Spleen (tissue), 11 donors: ENCODE results near the gene PON1. TPM values are rescaled to one million over a fixed set of nuclear protein-coding genes. Genes with fewer than 3 reads are reported as not detected.

Experiments used
- DNase-seq: peaks from one replicate; pipeline ENCODE4 v3.0.0-alpha.2; 2020
- H3K27ac ChIP-seq, 8 donors: fragments of 200-600 bp; sonication (generic) in 7 of 8; 1 replicate in 4 of 8; 2 replicates in 4 of 8; pipeline versions ENCODE4 v1.5.0 to v1.8.0; 2016 to 2021; ENCODE audit warnings: inconsistent platforms in 4 of 8, mild to moderate bottlenecking in 4 of 8, moderate library complexity in 1 of 8
- H3K27me3 ChIP-seq, 7 donors: fragments of 200-600 bp; sonication (generic) in 6 of 7; replicated peaks in 1 of 7; 1 replicate in 4 of 7; 2 replicates in 3 of 7; pipeline versions ENCODE4 v1.5.0 to v1.8.0; 2016 to 2021; ENCODE audit warnings: inconsistent platforms in 3 of 7, mild to moderate bottlenecking in 1 of 7
- H3K36me3 ChIP-seq, 6 donors: fragments of 200-600 bp; sonication (generic) in 5 of 6; 1 replicate in 4 of 6; 2 replicates in 2 of 6; pipeline versions ENCODE4 v1.5.0 to v1.8.0; 2016 to 2021; ENCODE audit warnings: inconsistent platforms in 2 of 6
- H3K4me1 ChIP-seq, 6 donors: fragments of 200-600 bp; sonication (generic) in 5 of 6; 1 replicate in 3 of 6; 2 replicates in 3 of 6; pipeline versions ENCODE4 v1.5.0 to v1.8.0; 2016 to 2021; ENCODE audit warnings: inconsistent platforms in 3 of 6
- H3K4me3 ChIP-seq, 8 donors: fragments of 200-600 bp; sonication (generic) in 7 of 8; 1 replicate in 4 of 8; 2 replicates in 4 of 8; pipeline versions ENCODE4 v1.5.0 to v1.8.0; 2016 to 2021; ENCODE audit warnings: inconsistent platforms in 4 of 8, mild to moderate bottlenecking in 4 of 8, moderate library complexity in 2 of 8
- H3K9me3 ChIP-seq, 8 donors: fragments of 200-600 bp; sonication (generic) in 7 of 8; 1 replicate in 4 of 8; 2 replicates in 4 of 8; pipeline versions ENCODE4 v1.5.0 to v1.8.0; 2016 to 2021; ENCODE audit warnings: inconsistent platforms in 4 of 8
- CTCF ChIP-seq, 11 experiments: fragments of 200-600 bp in 7 of 11; fragments of 450-650 bp in 4 of 11; sonication (generic) in 4 of 11; IDR thresholded peaks in 8 of 11; conservative IDR thresholded peaks in 3 of 11; 1 replicate in 7 of 11; 2 replicates in 4 of 11; pipeline versions ENCODE4 v1.4.0 to v1.8.0; 2016 to 2021; ENCODE audit warnings: antibody characterized with exemption in 11 of 11, inconsistent platforms in 4 of 11, mild to moderate bottlenecking in 1 of 11
- POLR2A ChIP-seq, 3 donors: fragments of 450-650 bp; IDR thresholded peaks; one replicate each; pipeline ENCODE4 v1.5.1; 2017; ENCODE audit warnings: antibody characterized with exemption in 3 of 3, mild to moderate bottlenecking in 1 of 3
- POLR2AphosphoS5 ChIP-seq, 3 donors: sonication (generic); formaldehyde crosslinking; IDR thresholded peaks; one replicate each; pipeline ENCODE4 v1.5.1; 2017; ENCODE audit warnings: antibody characterized with exemption in 3 of 3
- WGBS, 5 donors: extraction: QIAGEN DNeasy Blood & Tissue Kit in 3 of 5; methylation state at CpG; one replicate each; pipeline versions ENCODE4 v1.1.5 to v1.1.7; 2013 to 2018; 5-methylcytosine and 5-hydroxymethylcytosine counted together
- intact Hi-C: fragments of 100-400 bp; cut with DNase I; formaldehyde crosslinking; loops from one replicate; pipeline ENCODE4 v1.15.0; 2023; ENCODE audit warnings: low total_unique reads
- polyA plus RNA-seq, 3 donors: library from polyadenylated mRNA; stranded (reverse); fragments of 200-250 nt; gene quantifications; one replicate each; pipeline ENCODE4 v1.2.1, GENCODE V29; 2013
- total RNA-seq, 7 donors: library from RNA; depleted of rRNA in 3 of 7; stranded (reverse); fragments of >200 nt in 3 of 7; fragmentation: NEBNext Ultra II Directional in 4 of 7; extraction: Animal tissue kit (Norgen Biotek cat#: 25700) in 4 of 7; gene quantifications; one replicate each; pipeline versions ENCODE4 v1.1.0 to v1.2.1, GENCODE V29; 2016 to 2021
- donor health status: healthy with polysubstance abuse.
- donor health status: DM: no; HTN: no; CAD: no; lungs with moderate emphysema.
- donor health status: DM: no; HTN: no; CAD: no.
- donor health status: Bipolar disorder and iron deficiency.
- donor health status: healthy.
- donor health status: DM: no; HTN: no; CAD: no.
- donor health status: DM: yes; HTN: yes; CAD: no.

PON1 gene
- total and polyA plus RNA-seq, 10 donors: 0.13 TPM; not detected in 9

GRCh38 chr7:95330961-95331337 is 6.6 kb upstream of the PON1 start:
- Histone ChIP-seq H3K36me3 (no peaks in the 10 kb centered on the region), H3K9me3 (no peaks in the 10 kb centered on the region), H3K27ac (peak overlapping the region in 4 of 8 donors; percentile 16 to 37 (median 22)), H3K4me1 (peaks cover 0 to 17% (median 4%) of the 10 kb centered on the region in 6 donors), H3K4me3 (peak overlapping the region in 7 of 8 donors; percentile 8 to 63 (median 15)), H3K27me3 (no peaks in the 10 kb centered on the region)
- intact Hi-C loops: no loop called here
- no peak for DNase-seq
- TF ChIP-seq POLR2AphosphoS5 (IDR thresholded peaks at IDR 0.05) (no peak), POLR2A (IDR thresholded peaks at IDR 0.05) (no peak), CTCF (IDR thresholded peaks at IDR 0.05 in 8 of 11, conservative IDR thresholded peaks at IDR 0.05 in 3 of 11) (no peak)
- 86 to 96% (median 91%) methylated on average over 1 of the region's 1 CpG for WGBS, 5 donors

GRCh38 chr7:95330204-95330960 is 6.0 kb upstream of the PON1 start:
- no peaks in the 10 kb centered on the region for H3K9me3 ChIP-seq
- no peak for DNase-seq
- peak overlapping the region in 7 of 8 donors; percentile 8 to 63 (median 15) for H3K4me3 ChIP-seq
- WGBS, 5 donors: 18 to 25% (median 22%) methylated on average over 4 of the region's 4 CpGs
- H3K27ac ChIP-seq: peak overlapping the region in 5 of 8 donors; percentile 15 to 37 (median 21)
- intact Hi-C loops: no loop called here
- peaks cover 0 to 2% (median 0%) of the 10 kb centered on the region in 7 donors for H3K27me3 ChIP-seq
- no peak for TF ChIP-seq CTCF (IDR thresholded peaks at IDR 0.05 in 8 of 11, conservative IDR thresholded peaks at IDR 0.05 in 3 of 11)
- TF ChIP-seq POLR2AphosphoS5 (IDR thresholded peaks at IDR 0.05): no peak
- no peak for TF ChIP-seq POLR2A (IDR thresholded peaks at IDR 0.05)
- H3K36me3 ChIP-seq: no peaks in the 10 kb centered on the region
- peaks cover 0 to 17% (median 4%) of the 10 kb centered on the region in 6 donors for H3K4me1 ChIP-seq

GRCh38 chr7:95327356-95327755 is 3.0 kb upstream of the PON1 start:
- 87 to 94% (median 92%) methylated on average over 3 of the region's 3 CpGs for WGBS, 5 donors
- no peak for TF ChIP-seq POLR2AphosphoS5 (IDR thresholded peaks at IDR 0.05)
- TF ChIP-seq POLR2A (IDR thresholded peaks at IDR 0.05): no peak
- no peak for TF ChIP-seq CTCF (IDR thresholded peaks at IDR 0.05 in 8 of 11, conservative IDR thresholded peaks at IDR 0.05 in 3 of 11)
- Histone ChIP-seq H3K4me3 (no peak overlapping the region), H3K27me3 (peaks cover 0 to 16% (median 0%) of the 10 kb centered on the region in 7 donors), H3K36me3 (no peaks in the 10 kb centered on the region), H3K4me1 (peaks cover 0 to 17% (median 4%) of the 10 kb centered on the region in 6 donors), H3K9me3 (no peaks in the 10 kb centered on the region), H3K27ac (no peak overlapping the region)
- DNase-seq: no peak
- intact Hi-C loops: no loop called here

- peaks cover 0 to 16% (median 0%) of the 10 kb centered on the region in 7 donors for H3K27me3 ChIP-seq
- intact Hi-C loops: no loop called here
- TF ChIP-seq CTCF (IDR thresholded peaks at IDR 0.05 in 8 of 11, conservative IDR thresholded peaks at IDR 0.05 in 3 of 11): no peak
- no peak for TF ChIP-seq POLR2AphosphoS5 (IDR thresholded peaks at IDR 0.05)
- TF ChIP-seq POLR2A (IDR thresholded peaks at IDR 0.05): no peak
- no peaks in the 10 kb centered on the region for H3K36me3 ChIP-seq
- no peaks in the 10 kb centered on the region for H3K9me3 ChIP-seq
- H3K4me1 ChIP-seq: no peaks in the 10 kb centered on the region
- no peak for DNase-seq
- 90 to 94% (median 93%) methylated on average over 9 of the region's 9 CpGs for WGBS, 5 donors
- no peak overlapping the region for H3K4me3 ChIP-seq
- no peak overlapping the region for H3K27ac ChIP-seq
Measured at GRCh38 chr7:95323410-95324129, 762 bp downstream of the PON1 start.
